Measurements from ENCODE around the gene RAB7B.

The RAB7B gene

DNA sequence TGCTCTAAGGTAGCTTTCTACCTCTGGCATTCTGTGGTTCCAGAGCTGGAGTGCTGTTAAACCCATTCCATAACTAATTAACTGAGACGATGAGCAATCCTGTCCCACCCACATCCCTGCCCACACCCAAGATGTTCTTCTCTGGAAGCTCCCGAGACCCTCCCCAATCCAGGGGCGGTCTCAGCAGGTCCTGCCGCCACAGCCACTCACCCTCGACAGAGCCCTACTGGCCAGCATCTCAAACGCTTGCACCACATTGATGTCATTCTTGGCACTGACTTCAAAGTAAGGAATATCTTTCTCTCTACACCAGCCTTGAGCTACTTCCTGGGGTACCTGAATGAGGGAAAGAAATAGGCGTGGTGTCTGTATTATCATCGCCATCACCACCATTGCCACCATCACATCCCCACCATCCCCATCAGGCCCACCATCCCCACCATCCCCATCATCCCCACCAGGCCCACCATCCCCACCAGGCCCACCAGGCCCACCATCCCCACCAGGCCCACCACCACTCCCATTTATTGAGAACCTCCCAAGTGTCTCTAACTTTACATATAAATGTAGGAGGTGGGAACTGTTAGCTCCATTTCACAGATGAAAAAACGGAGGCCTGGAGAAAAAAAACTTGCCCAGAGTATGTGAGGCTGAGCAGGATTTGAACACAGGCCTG, 17.7 kb downstream of the RAB7B start:
- DNase-seq (ENCODE audit: low read depth in 1 of 2, low spot score in 1 of 2): no peak
- TF ChIP-seq JUND (IDR thresholded peaks at IDR 0.05; ENCODE audit: low read depth): no peak
- in situ Hi-C loops (cut with HindIII; ENCODE audit: low pct_unique_long_range_greater_than_20kb, low sequenced_read_pairs): no loop called here

DNA sequence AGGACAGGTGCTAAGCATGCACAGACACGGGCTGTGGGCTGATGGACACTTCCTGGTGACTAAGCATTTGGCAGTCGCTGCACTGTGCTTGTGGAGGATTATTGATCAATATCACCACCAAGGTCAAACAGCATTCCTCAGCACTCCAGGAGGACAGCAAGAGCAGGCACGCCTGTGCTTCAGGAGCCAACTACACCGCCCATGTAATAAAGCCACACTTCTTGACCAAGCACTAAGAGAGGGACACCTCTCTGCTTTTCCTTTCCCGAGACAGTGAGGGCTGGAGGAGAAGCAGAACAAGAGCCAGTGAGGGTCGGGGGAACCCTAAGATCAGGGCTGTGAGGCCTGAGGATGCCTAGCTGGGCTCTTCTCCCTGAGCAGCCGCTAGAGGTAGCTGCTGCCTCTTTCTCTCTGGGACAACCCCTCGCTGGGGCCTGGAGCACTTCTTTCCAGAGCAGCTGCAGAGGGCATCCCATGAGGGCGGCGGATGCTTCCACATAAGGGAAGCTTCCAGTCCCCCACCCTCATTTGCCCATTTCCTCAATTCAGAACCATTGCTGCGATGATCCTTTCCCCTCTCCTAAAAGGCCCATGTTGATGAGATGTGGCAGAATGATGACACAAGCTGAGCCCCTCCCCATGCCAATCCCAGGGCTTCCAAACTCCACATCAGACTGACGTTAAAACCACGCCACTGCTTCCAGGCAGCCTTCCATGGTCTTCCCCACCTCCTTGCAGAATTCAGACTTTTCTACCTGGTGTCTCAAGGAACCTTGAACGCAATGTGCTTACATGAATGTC, 19.1 kb downstream of the RAB7B start:
- peak; percentile 74 to 97 for DNase-seq (ENCODE audit: low read depth in 1 of 2, low spot score in 1 of 2)
- no peak for TF ChIP-seq JUND (IDR thresholded peaks at IDR 0.05; ENCODE audit: low read depth)
- in situ Hi-C loops (cut with HindIII; ENCODE audit: low pct_unique_long_range_greater_than_20kb, low sequenced_read_pairs): no loop called here

DNA sequence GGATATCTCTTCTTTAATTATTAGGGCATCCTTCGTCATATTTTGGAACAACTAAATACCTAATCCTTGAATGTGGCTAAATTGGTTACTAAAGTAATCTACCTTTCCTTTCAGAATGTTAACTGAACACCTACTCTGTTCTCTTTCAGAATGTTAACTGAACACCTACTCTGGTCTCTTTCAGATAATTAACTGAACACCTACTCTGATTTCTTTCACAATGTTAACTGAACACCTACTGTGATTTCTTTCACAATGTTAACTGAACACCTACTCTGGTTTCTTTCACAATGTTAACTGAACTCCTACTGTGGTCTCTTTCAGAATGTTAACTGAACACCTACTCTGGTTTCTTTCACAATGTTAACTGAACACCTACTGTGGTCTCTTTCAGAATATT, 21.9 kb downstream of the RAB7B start:
- TF ChIP-seq JUND (IDR thresholded peaks at IDR 0.05; ENCODE audit: low read depth): no peak
- in situ Hi-C loops (cut with HindIII; ENCODE audit: low pct_unique_long_range_greater_than_20kb, low sequenced_read_pairs): no loop called here
- no peak for DNase-seq (ENCODE audit: low read depth in 1 of 2, low spot score in 1 of 2)

DNA sequence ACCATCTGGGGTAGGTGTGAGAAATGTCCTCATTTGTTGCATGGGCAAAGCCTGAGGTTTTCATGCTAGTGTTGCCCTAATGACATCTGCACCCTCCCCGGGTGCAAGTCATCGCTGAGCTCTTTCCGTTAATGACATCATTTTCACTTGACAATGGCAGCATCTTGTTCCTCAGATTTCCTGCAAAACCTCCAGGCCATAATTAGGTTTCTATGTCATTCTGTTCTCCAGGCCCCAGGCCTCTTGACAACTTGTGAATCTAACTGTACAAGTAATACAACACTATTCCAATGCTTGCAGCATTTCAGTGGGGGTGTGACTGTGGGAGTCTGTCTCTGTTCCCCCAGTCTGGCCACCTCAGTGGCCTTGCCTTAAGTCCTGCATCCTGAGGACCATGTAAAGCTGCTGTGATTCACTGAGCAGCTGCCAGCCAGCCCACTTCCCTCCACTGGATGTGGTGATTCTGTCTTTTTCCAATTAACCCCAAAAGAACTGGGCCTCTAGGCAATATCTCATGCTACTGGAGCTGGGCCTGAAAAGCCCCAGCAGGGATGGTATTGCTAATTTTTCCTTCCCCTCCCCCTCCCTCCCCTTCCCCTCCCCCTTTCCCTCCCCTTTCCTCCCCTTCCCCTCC, 22.8 kb downstream of the RAB7B start:
- TF ChIP-seq JUND (IDR thresholded peaks at IDR 0.05; ENCODE audit: low read depth): no peak
- DNase-seq (ENCODE audit: low read depth in 1 of 2, low spot score in 1 of 2): no peak
- in situ Hi-C loops (cut with HindIII; ENCODE audit: low pct_unique_long_range_greater_than_20kb, low sequenced_read_pairs): no loop called here

DNA sequence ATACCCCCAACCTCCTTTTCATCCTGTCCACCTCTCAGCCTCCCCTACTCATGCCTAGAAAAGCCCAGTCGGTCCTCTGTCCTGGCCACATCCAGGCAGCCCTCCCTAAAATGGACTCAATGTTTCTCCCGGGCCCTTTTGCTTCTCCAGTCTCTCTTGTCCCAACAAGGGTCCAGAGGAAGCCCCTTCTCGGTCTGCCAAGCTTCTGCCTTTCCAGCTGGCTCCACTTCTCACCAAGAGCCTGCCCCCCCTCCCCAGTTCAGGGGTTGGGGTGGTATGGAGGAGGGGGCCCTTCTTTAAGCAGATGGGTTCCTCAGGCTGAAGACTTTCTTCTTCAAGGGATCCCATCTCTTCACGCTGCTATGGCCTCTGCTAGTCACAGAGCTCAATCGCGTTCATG, 23.9 kb downstream of the RAB7B start:
- no peak for DNase-seq (ENCODE audit: low read depth in 1 of 2, low spot score in 1 of 2)
- no peak for TF ChIP-seq JUND (IDR thresholded peaks at IDR 0.05; ENCODE audit: low read depth)
- in situ Hi-C loops (cut with HindIII; ENCODE audit: low pct_unique_long_range_greater_than_20kb, low sequenced_read_pairs): no loop called here

DNA sequence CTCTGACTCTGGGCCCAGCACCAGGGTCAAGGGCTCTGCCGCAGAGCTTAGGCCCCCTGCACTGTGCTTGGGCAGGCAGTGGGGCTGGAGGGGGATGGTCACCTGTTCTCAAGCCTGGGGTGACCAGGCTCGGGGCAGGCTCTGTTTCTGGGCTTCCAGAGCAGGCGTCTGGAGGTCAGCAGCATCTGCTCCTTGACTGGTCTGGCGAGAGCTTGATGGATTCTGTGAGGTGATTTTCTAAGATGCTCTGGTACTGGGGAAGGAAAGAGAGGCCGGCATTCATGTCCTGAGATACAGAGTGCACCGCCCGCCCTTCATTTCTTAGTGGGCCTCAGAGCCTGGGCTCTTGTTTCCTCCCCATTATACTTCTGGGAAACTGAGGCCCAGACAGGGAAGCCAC, 24.5 kb downstream of the RAB7B start:
- no peak for TF ChIP-seq JUND (IDR thresholded peaks at IDR 0.05; ENCODE audit: low read depth)
- DNase-seq (ENCODE audit: low read depth in 1 of 2, low spot score in 1 of 2): no peak
- in situ Hi-C loops (cut with HindIII; ENCODE audit: low pct_unique_long_range_greater_than_20kb, low sequenced_read_pairs): no loop called here

DNA sequence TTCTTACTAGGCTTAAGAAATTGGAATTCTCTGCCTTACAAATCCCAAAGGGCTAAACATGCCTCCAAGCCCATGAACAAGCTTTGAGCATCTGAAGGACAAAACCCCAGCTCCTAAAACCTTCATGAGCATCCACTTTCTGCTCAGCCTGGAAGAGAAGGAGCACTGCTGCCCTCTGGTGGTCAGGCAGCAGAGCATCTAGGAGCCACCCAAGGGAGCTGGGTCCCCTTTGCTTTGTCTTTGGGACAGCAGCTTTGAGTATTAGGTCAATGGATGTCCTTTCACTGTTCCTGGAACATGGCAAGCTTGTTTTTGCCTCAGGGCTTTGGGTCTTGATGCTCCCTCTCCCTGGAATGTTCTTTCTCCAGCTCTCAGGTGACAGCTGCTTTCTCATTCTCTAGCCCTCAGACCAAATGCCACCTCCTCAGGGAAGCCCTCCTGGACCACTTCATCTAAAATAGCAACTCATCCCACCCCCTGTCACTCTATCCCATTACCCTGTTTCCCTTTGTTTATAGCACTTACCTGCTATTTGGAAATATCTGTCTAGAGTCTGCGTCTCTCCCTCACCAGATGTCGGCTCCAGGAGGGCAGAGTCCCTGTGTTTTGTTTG, 25.7 kb downstream of the RAB7B start:
- TF ChIP-seq JUND (IDR thresholded peaks at IDR 0.05; ENCODE audit: low read depth): no peak
- in situ Hi-C loops (cut with HindIII; ENCODE audit: low pct_unique_long_range_greater_than_20kb, low sequenced_read_pairs): no loop called here
- DNase-seq (ENCODE audit: low read depth in 1 of 2, low spot score in 1 of 2): peak; percentile 61 to 88

DNA sequence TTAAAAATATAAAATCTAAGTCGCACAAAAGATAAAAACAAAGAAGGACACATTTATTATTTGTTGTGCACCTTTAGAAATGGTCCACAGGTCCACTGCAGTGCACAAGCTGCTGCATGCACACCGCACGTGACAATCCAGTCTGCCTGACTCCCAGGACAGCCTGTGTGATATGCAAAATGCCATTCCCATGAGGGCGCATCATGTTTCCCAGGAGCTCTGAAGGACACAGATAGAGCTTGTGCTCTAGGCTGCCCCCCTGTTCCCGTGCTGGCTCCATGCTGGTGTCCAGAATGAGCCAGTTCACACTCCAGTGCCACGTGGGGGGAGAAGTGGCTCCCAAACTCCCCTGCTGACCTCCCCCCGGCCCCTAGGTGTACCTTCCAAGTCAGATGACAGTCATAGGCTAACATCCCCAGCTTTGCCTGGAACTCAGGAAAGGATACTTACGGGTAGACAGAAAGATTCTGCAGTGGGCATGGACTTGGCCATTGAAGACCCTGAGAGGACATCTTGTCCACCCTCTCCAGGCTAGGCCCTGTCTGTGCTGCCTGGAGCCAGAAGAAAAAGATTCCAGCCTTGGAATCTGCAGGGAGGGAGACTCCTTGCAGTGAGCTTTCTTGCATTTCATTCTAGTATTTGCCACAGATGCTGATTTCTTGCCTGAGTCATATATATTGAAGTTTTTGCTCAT, 26.3 kb downstream of the RAB7B start:
- DNase-seq (ENCODE audit: low read depth in 1 of 2, low spot score in 1 of 2): no peak
- in situ Hi-C loops (cut with HindIII; ENCODE audit: low pct_unique_long_range_greater_than_20kb, low sequenced_read_pairs): no loop called here

DNA sequence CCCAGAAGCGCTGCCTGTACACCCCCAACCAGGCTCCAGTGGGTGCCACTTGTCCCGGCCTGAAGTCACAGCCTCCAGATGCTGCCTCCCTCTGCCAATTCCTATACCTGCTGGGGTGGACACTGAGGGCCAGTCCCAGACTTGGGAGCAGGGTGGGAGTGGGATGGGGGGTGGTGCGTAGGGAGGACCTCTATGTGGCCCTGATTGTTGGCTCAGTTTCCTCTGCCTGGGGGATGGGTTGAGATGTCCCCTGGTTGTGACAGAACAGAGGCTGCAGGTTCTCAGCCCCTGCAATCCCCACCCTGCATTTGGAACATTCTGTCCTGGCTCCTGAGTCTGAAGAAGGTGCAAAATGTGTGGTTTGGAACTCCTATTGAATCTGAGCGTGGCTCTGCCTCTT, 27.2 kb downstream of the RAB7B start:
- in situ Hi-C loops (cut with HindIII; ENCODE audit: low pct_unique_long_range_greater_than_20kb, low sequenced_read_pairs): no loop called here
- no peak for TF ChIP-seq JUND (IDR thresholded peaks at IDR 0.05; ENCODE audit: low read depth)
- no peak for DNase-seq (ENCODE audit: low read depth in 1 of 2, low spot score in 1 of 2)

More for the DNA sequence above, 26.3 kb downstream of the RAB7B start:
- TF ChIP-seq JUND (IDR thresholded peaks at IDR 0.05; ENCODE audit: low read depth): no peak

DNA sequence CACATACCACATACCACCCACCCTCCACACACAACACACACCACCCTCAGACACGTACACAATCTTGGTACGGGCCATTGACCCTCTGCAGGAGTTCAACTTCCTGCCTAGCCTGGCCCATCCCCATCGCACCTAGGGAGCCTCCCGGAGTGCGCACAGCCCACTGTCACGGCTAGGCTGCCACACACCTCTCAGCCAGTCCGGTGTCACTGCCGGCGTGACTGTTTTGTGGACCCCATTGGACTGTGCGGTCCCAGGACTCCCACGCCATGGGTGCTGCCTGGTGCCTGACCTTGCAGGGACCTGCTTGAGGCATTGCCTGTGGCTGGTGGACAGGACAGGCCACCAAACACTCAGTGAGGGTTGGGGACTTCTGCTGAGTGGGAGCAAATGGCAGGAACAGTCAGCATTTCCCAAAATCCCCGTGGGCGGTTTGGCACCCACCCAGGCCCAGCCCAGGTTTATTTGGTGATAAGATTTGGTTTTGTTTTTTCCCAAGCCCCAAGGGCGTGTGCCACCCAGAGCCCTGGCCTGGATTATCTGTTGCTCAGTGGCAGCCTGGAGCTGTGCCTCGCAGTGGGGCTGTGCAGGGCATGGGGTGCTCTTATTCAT, 27.7 kb downstream of the RAB7B start:
- TF ChIP-seq JUND (IDR thresholded peaks at IDR 0.05; ENCODE audit: low read depth): no peak
- no peak for DNase-seq (ENCODE audit: low read depth in 1 of 2, low spot score in 1 of 2)
- in situ Hi-C loops (cut with HindIII; ENCODE audit: low pct_unique_long_range_greater_than_20kb, low sequenced_read_pairs): no loop called here

DNA sequence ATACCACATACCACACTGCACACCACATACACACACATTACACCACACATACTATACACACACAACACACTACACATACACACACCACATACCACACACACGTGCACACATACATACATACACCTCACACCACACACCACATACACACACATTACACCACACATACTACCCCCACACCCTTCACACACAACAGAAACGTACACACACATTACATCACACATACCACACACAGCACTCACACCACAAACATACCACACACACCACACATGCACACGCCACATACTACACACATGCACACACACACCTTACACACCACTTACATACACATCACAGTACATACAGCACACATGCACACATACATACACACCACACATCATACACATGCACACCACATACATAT, 28.5 kb downstream of the RAB7B start:
- in situ Hi-C loops (cut with HindIII; ENCODE audit: low pct_unique_long_range_greater_than_20kb, low sequenced_read_pairs): no loop called here
- no peak for TF ChIP-seq JUND (IDR thresholded peaks at IDR 0.05; ENCODE audit: low read depth)
- DNase-seq (ENCODE audit: low read depth in 1 of 2, low spot score in 1 of 2): no peak
